HG03175 (cell line): ENCODE data around the gene IL13RA1.
"Not testable (repeated sequence)": the region's sequence is repeated elsewhere in the genome, so short reads cannot be mapped to it uniquely, and the experiment has no call there.

Experiments
- ATAC-seq: cut with Tn5 transposase; IDR thresholded peaks from one replicate; pipeline ENCODE4 v1.9.1; 2021; ENCODE audit warnings: mild to moderate bottlenecking, moderate library complexity; ENCODE audit not compliant: unreplicated experiment

IL13RA1 gene

GRCh38 chrX:118726887-118727685 is at the start of gene IL13RA1:
IL13RA1 (plus strand) TSS chrX:118727606; CDS start chrX:118727639, 33 bp downstream.
- peak; percentile 64 for ATAC-seq

- no peak for ATAC-seq
These were observed 48.1 kb upstream of the IL13RA1 start for GRCh38 chrX:118679290-118679689.

- no peak for ATAC-seq
These were observed 45.0 kb upstream of the IL13RA1 start for GRCh38 chrX:118682258-118683014.

- no peak for ATAC-seq
These were observed 42.0 kb upstream of the IL13RA1 start for GRCh38 chrX:118685393-118685792.

- ATAC-seq: no peak
These were observed 38.5 kb upstream of the IL13RA1 start for GRCh38 chrX:118688935-118689334.

GRCh38 chrX:118693843-118694242 is 33.6 kb upstream of the IL13RA1 start:
- ATAC-seq: no peak

- ATAC-seq: no peak
These were observed 32.8 kb upstream of the IL13RA1 start for GRCh38 chrX:118694638-118695037.

GRCh38 chrX:118698516-118699170 is 28.8 kb upstream of the IL13RA1 start:
- no peak for ATAC-seq

GRCh38 chrX:118702741-118703140 is 24.7 kb upstream of the IL13RA1 start:
- no peak for ATAC-seq

- no peak for ATAC-seq
These were observed 20.7 kb upstream of the IL13RA1 start for GRCh38 chrX:118706681-118707080.

GRCh38 chrX:118714521-118714920 is 12.9 kb upstream of the IL13RA1 start:
- ATAC-seq: no peak

- ATAC-seq: not testable (repeated sequence)
These were observed 11.5 kb upstream of the IL13RA1 start for GRCh38 chrX:118715917-118716316.

- ATAC-seq: not testable (repeated sequence)
These were observed 10.6 kb upstream of the IL13RA1 start for GRCh38 chrX:118716833-118717232.

GRCh38 chrX:118717678-118718391 is 9.6 kb upstream of the IL13RA1 start:
- no peak for ATAC-seq

- no peak for ATAC-seq
These were observed 8.7 kb upstream of the IL13RA1 start for GRCh38 chrX:118718737-118719136.

GRCh38 chrX:118720058-118720707 is 7.2 kb upstream of the IL13RA1 start:
- no peak for ATAC-seq

- ATAC-seq: no peak
These were observed 4.0 kb upstream of the IL13RA1 start for GRCh38 chrX:118723376-118723775.

- ATAC-seq: no peak
These were observed 3.0 kb upstream of the IL13RA1 start for GRCh38 chrX:118724365-118724764.

GRCh38 chrX:118724775-118725174 is 2.6 kb upstream of the IL13RA1 start:
- no peak for ATAC-seq

GRCh38 chrX:118726396-118726795 is 1.0 kb upstream of the IL13RA1 start:
- no peak for ATAC-seq
